Epidermal melanocyte (primary cell): ENCODE results near the gene CMSS1.
"Not testable (repeated sequence)": the region's sequence is repeated elsewhere in the genome, so short reads cannot be mapped to it uniquely, and the experiment has no call there.

Experiments
- DNase-seq: peaks from one replicate; pipeline ENCODE4 v3.0.0; 2011; ENCODE audit warnings: low spot score; ENCODE audit not compliant: insufficient read length

The CMSS1 gene

DNA sequence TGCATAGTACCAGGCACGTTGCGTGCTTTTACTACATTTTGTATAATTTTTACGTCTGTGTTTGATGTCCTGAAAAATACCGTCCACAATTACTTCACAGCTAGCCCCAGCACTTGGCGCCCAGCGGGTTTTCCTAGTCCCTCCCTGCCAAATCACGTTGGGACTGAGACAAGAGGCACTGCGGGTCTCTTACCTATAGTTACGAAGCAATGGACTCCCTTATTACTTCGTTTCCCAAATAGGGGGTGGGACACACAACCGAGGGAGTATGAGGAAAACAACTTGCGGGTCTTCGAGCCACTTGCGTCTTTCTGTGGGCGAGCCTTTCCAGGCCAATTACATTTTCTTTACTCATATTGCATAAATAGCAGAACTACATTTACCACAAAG lies 620 bp upstream of the CMSS1 start:
- no peak for DNase-seq

DNA sequence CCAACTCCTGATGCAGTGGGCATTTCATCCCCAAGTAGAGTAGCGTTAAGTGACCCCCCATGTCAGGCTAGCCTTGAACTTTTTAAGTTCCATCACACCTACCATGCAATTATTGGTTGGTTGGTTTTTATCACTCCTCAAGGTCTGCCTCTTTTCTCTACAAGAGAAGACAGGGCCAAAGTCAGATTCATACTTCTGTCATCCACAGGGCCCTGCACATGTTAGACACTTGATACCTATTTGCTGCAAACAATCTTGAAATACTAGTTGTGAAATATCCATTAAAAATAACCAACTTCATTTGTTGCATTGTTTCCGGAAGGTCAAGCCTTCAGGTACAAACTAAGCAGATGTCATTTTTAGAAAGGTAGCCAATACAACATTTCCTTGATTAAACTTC lies 1.2 kb downstream of the CMSS1 start:
- no peak for DNase-seq

DNA sequence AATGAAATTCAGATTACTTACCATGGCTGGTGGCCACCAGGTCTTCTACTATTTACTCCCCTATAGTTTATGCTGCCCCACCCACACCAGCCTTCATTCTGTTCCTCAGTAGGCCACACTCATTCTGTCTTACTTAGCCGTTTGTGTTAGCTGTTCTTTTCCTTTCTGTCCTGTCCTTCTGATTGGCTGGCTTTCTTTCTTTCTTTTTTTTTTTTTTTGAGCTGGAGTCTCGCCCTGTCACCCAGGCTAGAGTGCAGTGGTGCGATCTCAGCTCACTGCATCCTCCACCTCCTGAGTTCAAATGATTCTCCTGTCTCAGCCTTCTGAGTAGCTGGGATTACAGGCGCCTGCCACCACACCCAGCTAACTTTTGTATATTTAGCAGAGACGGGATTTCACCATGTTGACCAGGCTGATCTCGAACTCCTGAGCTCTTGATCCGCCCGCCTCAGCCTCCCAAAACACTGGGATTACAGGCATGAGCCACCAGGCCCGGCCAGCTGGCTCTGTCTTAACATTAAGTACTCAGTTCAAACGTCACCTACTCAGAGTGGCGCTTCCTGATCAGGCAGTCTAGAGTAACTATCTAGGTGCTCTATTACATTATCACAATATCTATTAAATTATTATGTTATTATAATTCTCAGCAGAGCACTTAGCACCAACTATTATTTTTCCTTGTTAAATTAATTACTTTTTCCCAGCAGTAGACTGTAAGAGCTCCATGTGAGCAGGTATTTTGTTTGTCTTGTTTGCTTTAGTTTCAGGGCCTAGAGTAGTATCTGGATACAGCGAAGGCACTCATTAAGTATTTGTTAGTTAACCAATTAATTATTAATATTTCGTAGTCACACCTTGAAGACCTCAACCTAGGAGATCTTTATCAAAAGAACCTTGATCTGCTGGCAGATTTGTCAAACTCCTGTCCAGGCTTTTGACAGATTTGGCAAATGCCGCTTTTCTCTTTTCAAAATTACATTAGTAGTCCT lies 6.4 kb downstream of the CMSS1 start:
- DNase-seq: no peak

DNA sequence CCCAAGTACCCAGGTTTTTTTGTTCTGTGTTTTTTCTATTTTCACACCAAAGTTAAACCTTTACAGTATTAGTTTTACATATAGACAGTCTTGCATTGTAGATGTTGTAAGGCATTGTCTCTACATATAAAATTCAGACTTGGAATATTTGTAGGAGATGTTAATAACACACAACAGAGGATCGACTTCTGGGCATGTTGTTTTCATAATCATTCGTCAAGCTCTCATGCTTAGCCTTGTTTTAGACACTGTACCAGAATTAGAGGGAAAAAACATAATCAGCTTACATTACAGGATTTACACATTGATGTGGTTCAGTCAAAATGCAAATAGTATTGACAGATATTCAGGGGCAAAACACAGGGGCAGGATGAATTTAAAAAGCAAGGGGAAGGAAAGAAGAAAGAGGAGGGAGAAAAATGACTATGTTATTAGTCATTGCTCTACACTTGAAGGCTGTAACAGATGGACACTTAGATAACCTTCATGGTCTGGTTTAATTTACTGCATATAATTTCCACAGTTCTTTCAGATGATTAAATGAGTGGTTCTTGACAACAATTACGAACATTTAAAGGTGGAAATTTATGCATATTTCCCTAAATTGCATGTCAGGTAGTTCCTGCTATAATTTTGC lies 7.5 kb downstream of the CMSS1 start:
- no peak for DNase-seq

DNA sequence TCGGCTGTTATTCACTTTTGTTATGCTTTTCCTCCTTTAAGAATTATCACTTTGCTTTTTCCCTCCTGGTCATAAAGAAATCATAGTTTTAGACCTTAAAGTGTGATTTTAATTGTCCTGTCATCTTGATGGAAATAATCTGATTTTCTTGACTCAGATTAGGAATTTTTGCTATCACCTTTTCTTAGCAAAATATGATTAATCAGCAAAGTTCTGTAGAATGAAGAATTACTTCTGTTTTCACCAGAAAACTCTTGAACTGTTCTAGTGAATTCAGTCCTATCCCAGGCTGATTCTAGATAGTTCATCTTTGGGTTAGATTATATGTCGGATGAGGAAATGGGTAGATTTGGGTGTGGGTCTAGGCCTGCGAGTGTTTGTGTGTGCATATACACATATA lies 12.2 kb downstream of the CMSS1 start:
- DNase-seq: no peak

DNA sequence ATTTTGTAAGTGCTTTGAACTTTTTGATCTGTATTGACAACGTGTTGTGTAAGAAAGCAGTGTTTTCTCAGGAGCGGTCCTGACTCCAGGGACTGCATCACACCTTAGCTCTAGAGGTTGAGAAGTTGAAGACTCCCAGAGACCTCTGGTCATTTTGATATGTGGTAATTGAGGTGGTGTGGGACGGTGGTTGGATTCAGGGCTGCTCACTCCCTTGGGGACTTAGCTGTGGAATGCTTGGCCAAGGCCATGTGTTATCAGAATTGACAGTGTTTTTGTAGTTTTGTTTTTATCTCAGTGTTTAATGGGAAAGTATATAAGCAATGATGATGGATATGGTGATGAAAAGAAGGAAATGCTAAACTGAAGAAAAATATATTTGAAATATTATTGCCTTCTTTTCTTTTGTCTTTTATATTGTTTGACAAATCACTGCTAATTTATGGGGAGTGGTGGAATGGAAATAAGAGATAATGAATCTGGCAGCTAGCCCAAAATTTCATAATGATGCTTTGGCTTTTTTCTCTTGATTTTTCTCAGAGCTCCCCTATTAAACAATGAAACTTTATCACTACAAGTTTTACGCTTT lies 16.0 kb downstream of the CMSS1 start:
- no peak for DNase-seq

DNA sequence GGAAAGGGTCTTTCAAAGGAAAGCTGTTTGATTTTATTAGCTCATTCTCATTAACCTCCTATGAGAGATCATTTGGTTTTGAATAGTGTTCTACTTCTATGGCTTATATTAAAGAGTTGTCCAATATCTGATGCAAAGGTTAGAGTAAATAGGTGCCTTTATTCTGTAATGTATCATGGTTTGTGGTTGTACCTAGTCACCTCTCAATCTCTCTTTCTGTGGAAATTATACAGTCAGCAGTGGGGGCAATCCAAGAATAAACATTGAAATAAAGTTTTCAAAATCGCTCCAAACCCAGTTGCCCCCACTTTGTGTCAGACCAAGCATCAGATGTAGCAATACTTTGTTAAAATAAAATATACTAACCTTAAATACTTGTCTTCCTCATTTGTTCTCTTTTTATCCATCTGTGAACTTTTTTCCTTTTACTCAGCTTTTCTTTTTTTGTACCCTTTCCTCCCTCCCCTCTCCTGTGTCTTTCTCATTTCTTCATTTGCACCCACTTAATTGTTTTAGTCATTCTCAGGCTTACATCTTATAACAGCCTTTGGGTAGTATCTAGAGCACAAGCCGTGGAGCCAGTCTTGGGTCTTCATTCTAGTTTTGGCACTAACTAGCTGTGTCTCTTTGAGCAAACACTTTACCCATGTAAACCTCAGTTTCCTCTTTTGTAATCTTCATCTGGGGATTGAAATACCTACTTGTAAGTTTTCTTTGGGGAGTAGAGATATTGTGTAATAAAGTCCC lies 16.7 kb downstream of the CMSS1 start:
- DNase-seq: no peak

DNA sequence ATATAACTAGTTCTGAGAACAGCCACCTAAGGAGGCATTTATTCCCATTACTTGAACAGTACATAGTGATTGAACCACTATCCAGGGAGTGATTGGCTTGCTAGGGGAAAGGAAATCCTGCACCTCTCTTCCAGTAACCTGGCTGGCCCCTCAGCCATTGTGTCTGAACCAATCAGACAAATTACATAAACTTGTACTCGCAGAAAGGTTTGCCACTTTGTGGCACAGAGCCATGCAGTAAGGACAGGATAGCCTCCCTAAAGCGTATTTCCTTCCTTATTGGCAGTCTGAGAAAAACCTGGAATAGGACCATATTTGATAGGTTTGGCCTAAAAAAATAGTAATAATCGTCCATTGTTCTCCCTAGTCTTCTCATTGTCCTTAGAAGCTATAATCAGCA lies 19.0 kb downstream of the CMSS1 start:
- no peak for DNase-seq

DNA sequence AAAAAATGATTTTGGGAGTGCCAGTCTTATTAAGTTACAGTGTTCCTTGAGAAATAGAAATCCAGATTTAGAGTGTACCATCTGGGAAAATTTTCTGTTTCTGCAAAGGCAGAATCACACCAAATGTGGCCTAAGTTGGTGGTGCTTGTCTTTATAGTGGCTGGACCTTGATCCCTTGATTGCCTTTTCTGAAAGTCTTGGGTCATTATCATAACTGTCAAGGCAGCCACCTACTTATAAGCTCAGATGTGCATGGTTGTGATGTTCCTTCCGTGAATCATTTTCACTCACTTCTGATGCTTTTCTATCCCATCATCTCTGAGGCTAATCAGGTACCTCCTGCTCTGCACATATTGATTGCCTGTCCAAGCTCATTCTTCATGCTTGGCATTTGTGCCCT lies 20.1 kb downstream of the CMSS1 start:
- no peak for DNase-seq

DNA sequence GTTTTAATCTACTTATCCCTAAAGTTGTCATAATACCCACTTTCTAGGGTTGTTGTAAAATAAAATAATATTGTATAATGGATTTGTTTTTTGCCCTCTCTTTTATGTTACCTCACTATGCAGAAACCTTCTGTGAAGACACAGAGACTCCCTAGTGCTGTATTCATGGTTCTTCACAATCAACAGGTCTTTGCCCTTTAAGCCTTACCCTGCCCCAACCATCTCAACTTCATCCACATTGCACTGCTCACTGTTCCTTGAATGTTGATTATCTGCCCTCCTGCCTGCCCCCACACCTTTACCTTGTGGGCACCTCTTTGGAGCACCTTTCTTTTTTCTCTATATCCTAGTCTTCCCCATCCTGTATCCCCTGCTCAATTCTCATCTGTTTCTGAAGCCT lies 21.1 kb downstream of the CMSS1 start:
- DNase-seq: no peak

DNA sequence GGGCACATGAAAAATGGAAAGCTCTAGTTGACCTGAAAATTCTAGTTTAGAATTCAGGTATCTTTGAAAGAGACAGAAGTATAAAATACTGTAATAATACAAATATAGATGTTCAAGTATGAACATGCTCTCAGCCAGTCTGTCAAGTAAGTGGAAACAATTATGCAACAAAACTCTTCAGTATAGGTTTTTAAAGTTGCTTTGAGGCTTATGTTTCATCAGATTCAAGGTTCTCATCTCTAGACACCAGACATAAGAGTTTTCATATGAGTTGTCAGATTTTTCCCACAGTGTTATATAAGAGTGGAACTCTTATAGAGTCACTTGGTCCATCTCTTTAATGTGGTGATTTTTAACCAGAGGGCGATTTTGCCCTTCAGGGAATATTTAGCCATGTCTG lies 22.0 kb downstream of the CMSS1 start:
- no peak for DNase-seq

DNA sequence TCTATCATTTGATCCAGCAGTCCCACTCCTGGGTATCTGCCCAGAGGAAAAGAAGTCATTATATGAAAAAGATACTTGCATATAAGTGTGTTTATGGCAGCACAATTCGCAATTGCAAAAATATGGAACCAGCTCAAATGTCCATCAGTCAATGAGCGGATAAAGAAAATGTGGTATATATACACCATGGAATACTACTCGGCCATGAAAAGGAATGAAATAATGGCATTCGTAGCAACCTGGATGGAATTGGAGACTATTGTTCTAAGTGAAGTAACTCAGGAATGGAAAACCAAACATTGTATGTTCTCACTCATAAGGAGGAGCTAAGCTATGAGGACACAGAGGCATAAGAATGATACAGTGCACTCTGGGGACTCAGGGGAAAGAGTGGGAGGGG lies 24.3 kb downstream of the CMSS1 start:
- DNase-seq: not testable (repeated sequence)

DNA sequence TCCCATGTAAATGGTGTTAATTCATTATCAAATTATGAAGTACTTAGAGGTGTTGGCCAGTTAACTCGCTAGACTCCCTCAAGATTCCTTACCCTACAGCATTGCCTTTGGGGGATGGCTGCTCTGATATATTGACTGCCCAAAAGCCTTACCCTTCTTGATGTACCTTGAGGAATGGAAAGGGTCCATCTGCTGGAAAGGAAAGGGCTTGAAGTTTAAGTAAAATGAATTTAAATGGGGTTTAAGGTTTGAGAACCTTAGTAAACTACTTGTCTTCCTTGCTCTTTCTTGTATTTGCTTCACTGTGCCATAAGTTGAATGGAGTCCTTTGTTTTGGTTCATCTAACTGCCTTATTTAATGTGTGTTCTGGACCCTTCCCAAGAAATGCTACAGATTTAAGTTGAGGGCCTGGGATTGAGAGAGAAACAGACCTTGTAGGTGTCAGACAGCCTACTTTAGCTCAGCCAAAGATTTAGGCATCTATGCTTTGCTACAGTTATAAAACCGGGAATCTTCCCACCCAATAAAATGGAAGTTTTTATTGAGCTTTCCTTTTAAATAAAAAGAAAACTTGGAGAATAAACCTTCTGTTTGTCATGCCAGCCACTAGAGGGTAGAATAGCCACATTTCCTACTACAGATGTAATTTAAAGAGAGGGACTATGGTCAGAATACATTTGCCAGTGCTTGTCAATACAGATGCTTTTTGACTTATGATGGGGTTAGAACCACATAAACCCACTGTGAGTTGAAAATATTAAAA lies 25.3 kb downstream of the CMSS1 start:
- DNase-seq: peak; percentile 33

DNA sequence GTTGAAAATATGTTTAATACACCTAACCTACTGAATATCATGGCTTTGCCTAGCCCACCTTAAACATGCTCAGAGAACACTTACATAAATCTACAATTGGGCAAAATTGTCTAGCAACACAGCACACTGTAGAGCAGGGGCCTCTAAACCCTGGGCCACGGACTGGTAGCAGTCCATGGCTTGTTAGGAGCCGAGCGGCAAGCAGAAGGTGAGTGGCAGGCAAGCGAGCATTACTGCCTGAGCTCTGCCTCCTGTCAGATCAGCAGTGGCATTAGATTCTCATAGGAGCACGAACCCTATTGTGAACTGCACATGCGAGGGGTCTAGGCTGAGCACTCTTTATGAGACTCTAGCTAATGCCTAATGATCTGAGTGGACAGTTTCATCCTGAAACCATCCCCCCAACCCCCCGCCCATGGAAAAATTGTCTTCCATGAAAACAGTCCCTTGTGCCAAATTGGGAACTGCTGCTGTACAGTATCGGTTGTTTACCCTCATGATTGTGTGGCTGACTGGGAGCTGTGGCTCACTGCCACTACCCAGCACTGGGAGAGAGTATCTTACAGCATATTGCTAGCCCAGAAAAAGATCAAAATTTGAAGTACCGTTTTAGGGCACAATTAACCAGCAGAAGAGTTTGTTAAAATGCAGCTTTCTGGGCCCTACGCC lies 26.1 kb downstream of the CMSS1 start:
- no peak for DNase-seq

DNA sequence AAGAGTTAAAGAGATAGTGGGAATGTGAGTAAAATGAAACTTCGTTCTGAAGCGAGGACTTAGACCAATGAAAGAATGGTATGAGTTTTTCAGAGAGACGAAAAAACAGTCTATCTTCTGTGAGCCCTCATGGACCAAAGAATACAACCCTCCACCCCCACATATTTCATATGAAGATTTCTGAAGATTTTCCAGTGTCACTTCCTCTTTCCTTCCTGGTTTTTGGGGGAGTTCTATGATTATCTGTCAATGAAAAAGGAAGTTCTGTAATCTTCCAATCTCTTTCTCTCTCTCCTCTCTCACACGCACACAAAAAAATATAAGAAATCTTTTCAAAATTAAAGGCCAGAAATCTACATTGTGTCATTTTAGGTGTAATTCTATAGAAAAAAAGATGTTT lies 27.7 kb downstream of the CMSS1 start:
- DNase-seq: no peak

DNA sequence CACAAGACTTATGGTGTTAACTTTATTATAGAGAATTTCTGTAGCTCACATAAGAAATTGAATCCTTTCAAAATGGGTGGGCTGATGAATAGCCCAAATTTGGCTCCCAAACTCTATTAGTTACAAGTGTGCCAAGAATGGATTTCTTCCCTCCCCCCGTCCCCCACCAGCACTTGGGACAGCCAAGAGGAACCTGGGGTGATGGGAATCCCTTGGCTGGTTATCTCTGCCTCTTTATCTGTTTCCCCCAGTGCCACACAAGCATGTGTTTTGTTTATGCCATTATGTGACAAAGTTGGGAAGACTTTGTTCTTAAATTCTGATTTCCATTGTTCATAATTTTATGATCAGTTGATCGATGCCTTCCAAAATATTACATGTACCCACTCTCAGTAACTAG lies 28.3 kb downstream of the CMSS1 start:
- DNase-seq: no peak

DNA sequence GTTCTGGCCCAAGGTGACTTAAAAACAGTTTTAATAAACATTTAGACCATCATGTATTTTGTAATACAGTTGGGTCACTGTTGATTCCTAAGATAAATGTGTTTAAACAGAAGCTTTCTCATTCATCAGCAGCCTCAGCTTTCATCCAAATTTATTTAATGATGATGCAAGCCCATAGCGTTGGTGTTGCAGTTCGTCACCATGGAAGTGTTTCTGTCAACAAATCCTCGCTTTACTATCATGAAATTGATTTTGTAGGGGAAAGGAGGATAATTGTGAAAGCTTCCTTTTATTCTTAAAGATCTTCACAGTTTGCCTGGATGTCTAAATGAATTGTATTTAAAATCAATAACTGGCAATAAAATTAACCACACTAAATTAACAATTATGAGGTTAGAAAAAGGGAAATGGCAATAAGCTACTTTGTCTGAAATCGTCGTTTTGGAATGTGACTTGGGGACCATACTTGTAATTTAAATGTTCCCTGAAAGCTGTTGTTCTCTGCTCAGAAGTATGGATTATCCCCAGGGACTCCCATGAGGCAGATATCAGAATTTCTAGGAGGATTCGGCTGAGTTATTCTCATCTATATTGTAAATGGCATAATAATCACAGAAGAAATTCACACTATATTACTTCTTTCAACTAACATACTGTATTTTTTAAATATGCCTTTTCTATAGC lies 29.0 kb downstream of the CMSS1 start:
- no peak for DNase-seq

DNA sequence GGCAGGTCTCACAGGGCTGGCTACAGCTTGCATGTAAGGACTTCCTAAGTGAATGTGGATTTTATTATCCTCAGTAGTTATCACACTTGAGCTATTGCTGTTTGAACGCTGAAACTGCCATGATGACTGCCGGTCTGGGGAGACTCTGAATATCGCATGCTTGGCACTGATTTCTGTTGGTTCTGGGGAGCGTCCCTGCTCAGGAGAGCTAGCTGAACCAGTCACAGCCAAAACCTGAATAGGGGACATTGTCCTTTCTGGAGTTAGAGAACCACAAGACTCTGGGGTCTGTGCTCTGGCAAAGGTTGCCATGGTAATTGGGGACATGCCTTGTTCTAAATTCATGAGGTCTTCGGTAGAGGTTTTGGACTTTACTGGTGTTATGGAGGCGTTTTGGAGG lies 30.8 kb downstream of the CMSS1 start:
- DNase-seq: no peak

DNA sequence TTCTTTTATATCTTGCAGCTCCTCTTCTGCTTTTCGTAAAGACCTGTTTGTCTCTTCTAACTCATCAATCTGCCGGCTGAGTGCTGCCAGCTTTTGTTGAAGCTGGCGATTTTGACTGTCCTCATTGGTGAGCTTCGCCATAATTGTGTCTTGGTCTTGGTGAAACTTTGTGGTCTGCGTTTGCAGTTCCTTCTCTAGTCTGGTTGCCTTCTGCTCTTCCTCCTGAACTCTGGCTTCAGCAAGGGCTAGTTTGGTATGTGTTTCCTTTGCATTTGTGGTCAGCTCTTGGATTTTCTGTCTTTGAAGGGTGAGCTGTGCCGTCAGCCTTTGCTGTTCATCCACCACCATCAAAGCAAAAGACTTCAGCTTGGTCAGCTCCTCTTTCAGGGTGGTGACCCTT lies 32.9 kb downstream of the CMSS1 start:
- no peak for DNase-seq

DNA sequence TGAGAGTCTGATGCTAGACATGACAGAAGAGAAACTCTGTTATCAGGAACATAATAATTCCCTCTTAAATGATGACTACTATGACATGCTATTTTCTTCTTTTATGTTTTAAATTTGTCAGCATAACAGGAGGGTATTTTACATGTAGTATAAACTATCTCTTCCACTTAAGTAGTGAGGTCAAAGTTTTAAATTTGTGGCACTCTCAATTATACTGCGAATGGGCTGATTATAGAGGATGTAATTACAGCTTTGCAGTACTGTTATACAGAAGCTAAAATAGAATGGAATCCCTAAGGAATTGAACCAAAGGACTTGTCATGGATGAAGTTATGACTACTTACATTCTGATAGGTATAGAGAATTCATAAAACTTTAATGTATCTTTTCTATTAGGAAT lies 34.3 kb downstream of the CMSS1 start:
- DNase-seq: no peak
